K562 (cell line): Measurements from ENCODE around the gene UBL3.

ENCODE experiments used
- ARID1B ChIP-seq: fragments of 450-650 bp; IDR thresholded peaks from 2 replicates; pipeline ENCODE4 v1.6.1; 2016; ENCODE audit warnings: antibody characterized with exemption, mild to moderate bottlenecking, inconsistent platforms
- EHMT2 ChIP-seq: fragments of 450-650 bp; IDR thresholded peaks from 2 replicates; pipeline ENCODE4 v1.6.1; 2018; ENCODE audit warnings: antibody characterized with exemption
- HMGXB4 ChIP-seq: sonication (generic); formaldehyde crosslinking; IDR thresholded peaks from 2 replicates; pipeline ENCODE4 v1.8.1; 2023; ENCODE audit warnings: mild to moderate bottlenecking, missing genetic modification reagents
- MTF1 ChIP-seq: fragments of 250-450 bp; sonication (Bioruptor Pico); IDR thresholded peaks from 2 replicates; pipeline ENCODE4 v1.9.0; 2021; ENCODE audit warnings: moderate library complexity, mild to moderate bottlenecking, inconsistent platforms, borderline replicate concordance
- PYGO2 ChIP-seq: fragments of 450-650 bp; IDR thresholded peaks from 2 replicates; pipeline ENCODE4 v1.6.1; 2016; ENCODE audit warnings: mild to moderate bottlenecking, missing genetic modification characterization, moderate library complexity, missing compliant biosample characterization
- ZBTB26 ChIP-seq: fragments of 450-650 bp; formaldehyde crosslinking; IDR thresholded peaks from 2 replicates; pipeline ENCODE4 v1.4.0; 2022; ENCODE audit warnings: missing genetic modification characterization
- ZFP30 ChIP-seq: fragments of 250-450 bp; sonication (Bioruptor Pico); IDR thresholded peaks from 2 replicates; pipeline ENCODE4 v1.8.0; 2022; ENCODE audit warnings: moderate library complexity, mild to moderate bottlenecking, inconsistent platforms, borderline replicate concordance
- ZNF695 ChIP-seq: fragments of 450-650 bp; formaldehyde crosslinking; IDR thresholded peaks from 2 replicates; pipeline ENCODE4 v1.4.0; 2020; ENCODE audit warnings: mild to moderate bottlenecking, moderate library complexity
- ZNF77 ChIP-seq: fragments of 250-450 bp; sonication (Bioruptor Pico); IDR thresholded peaks from 2 replicates; pipeline ENCODE4 v1.5.0; 2020
- TF ChIP-seq, protein P1 (sequence below), 3 experiments: IDR thresholded peaks in 2 of 3; conservative IDR thresholded peaks in 1 of 3; 2 replicates each; pipeline ENCODE4 v1.5.1; 2011 to 2012; ENCODE audit warnings: low read length in 3 of 3, mild to moderate bottlenecking in 3 of 3, control low read depth in 2 of 3, improper control_type of control experiment in 1 of 3, inconsistent platforms in 1 of 3, low read depth in 1 of 3, mixed read lengths in 1 of 3, moderate library complexity in 1 of 3; ENCODE audit not compliant: insufficient read depth in 2 of 3

GRCh38 chr13:29859971-29860370 lies 9.6 kb upstream of the UBL3 start:
- TF ChIP-seq PYGO2 (no peak), HMGXB4 (CRISPR knock-in tag) (no peak), ZBTB26 (CRISPR knock-in tag) (no peak), ZFP30 (CRISPR knock-in tag) (no peak), ZNF695 (CRISPR knock-in tag) (no peak), ARID1B (no peak), MTF1 (no peak), ZNF77 (CRISPR knock-in tag) (no peak), EHMT2 (no peak)
- TF ChIP-seq, protein P1, sequence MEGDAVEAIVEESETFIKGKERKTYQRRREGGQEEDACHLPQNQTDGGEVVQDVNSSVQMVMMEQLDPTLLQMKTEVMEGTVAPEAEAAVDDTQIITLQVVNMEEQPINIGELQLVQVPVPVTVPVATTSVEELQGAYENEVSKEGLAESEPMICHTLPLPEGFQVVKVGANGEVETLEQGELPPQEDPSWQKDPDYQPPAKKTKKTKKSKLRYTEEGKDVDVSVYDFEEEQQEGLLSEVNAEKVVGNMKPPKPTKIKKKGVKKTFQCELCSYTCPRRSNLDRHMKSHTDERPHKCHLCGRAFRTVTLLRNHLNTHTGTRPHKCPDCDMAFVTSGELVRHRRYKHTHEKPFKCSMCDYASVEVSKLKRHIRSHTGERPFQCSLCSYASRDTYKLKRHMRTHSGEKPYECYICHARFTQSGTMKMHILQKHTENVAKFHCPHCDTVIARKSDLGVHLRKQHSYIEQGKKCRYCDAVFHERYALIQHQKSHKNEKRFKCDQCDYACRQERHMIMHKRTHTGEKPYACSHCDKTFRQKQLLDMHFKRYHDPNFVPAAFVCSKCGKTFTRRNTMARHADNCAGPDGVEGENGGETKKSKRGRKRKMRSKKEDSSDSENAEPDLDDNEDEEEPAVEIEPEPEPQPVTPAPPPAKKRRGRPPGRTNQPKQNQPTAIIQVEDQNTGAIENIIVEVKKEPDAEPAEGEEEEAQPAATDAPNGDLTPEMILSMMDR (IDR thresholded peaks at IDR 0.05 in 2 of 3, conservative IDR thresholded peaks at IDR 0.05 in 1 of 3; ENCODE audit: insufficient read depth in 2 of 3, low read depth in 1 of 3, low read length in 3 of 3) = no peak
